IMR-90 (cell line): ENCODE results near the gene KRT86.

ENCODE experiments used
- RFX5 ChIP-seq: IDR thresholded peaks from 2 replicates; pipeline ENCODE4 v1.8.0; 2012; ENCODE audit warnings: low read depth, mild to moderate bottlenecking, low read length, moderate library complexity
- TF ChIP-seq, protein P1 (sequence below): conservative IDR thresholded peaks from 2 replicates; pipeline ENCODE4 v1.5.1; 2012; ENCODE audit warnings: mild to moderate bottlenecking, low read depth, low read length, improper control_type of control experiment

DNA sequence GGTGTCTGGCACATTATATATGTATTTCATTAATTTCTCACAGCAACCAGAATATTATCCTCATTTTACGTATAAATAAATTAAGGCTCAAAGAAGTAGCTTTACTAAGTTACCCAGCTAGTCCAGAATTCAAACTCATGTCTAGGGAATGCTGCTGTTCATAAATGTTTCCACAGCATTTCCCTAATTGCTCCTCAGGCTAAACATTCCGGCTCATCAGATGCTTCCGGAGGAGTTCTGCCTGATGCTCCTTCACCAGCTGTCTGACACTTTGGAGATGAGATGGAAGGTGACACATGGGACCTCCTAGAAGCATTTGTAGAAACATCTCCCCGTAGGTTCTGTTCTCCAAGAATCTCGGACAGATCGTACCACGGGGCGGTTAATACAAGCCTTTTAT, 80.7 kb downstream of the KRT86 start:
- no peak for TF ChIP-seq RFX5
- TF ChIP-seq, protein P1, sequence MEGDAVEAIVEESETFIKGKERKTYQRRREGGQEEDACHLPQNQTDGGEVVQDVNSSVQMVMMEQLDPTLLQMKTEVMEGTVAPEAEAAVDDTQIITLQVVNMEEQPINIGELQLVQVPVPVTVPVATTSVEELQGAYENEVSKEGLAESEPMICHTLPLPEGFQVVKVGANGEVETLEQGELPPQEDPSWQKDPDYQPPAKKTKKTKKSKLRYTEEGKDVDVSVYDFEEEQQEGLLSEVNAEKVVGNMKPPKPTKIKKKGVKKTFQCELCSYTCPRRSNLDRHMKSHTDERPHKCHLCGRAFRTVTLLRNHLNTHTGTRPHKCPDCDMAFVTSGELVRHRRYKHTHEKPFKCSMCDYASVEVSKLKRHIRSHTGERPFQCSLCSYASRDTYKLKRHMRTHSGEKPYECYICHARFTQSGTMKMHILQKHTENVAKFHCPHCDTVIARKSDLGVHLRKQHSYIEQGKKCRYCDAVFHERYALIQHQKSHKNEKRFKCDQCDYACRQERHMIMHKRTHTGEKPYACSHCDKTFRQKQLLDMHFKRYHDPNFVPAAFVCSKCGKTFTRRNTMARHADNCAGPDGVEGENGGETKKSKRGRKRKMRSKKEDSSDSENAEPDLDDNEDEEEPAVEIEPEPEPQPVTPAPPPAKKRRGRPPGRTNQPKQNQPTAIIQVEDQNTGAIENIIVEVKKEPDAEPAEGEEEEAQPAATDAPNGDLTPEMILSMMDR: no peak
